C4-2B (cell line): ENCODE measurements around the gene MAGEB18.

Experiments
- H3K27ac ChIP-seq: fragments of 450-650 bp; 2 replicates; pipeline ENCODE4 v1.5.1; 2017
- ZFX ChIP-seq: fragments of 450-650 bp; IDR thresholded peaks from 2 replicates; pipeline ENCODE4 v1.6.1; 2017
- TF ChIP-seq, protein P1 (sequence below): fragments of 450-650 bp; conservative IDR thresholded peaks from 2 replicates; pipeline ENCODE4 v1.5.1; 2017; ENCODE audit warnings: mild to moderate bottlenecking

The MAGEB18 gene

GRCh38 chrX:26138274-26138673 lies at the start of gene MAGEB18:
Gene MAGEB18, plus strand, starts transcription at chrX:26138343. Its CDS starts 643 bp downstream, at chrX:26138986.
- H3K27ac ChIP-seq = no peak within 1 kb of the TSS
- no peak for TF ChIP-seq ZFX
- TF ChIP-seq, protein P1, sequence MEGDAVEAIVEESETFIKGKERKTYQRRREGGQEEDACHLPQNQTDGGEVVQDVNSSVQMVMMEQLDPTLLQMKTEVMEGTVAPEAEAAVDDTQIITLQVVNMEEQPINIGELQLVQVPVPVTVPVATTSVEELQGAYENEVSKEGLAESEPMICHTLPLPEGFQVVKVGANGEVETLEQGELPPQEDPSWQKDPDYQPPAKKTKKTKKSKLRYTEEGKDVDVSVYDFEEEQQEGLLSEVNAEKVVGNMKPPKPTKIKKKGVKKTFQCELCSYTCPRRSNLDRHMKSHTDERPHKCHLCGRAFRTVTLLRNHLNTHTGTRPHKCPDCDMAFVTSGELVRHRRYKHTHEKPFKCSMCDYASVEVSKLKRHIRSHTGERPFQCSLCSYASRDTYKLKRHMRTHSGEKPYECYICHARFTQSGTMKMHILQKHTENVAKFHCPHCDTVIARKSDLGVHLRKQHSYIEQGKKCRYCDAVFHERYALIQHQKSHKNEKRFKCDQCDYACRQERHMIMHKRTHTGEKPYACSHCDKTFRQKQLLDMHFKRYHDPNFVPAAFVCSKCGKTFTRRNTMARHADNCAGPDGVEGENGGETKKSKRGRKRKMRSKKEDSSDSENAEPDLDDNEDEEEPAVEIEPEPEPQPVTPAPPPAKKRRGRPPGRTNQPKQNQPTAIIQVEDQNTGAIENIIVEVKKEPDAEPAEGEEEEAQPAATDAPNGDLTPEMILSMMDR = no peak

DNA sequence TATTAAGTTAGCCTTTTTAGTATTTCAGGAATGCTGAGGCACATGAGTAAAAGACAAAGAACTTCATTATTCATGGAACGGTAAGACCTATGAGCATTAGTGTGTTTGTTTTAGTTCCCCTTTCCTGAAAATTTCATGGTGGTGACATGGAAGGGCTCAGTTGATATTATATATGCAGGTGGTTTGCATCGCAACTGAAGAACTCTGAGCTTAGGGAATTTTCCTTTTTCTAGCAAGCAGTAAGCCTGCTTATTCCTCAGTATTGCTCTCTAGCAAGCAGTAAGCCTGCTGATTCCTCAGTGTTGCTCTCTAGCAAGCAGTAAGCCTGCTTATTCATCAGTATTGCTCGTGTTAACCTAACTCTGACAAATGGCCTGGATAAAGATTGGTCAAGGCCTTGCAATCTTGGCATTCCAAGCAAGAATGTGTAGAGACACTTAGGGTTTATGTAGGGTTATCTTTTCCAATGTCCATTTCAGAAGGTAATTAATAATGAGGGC lies 37.7 kb upstream of the MAGEB18 start:
- no peak for TF ChIP-seq ZFX
- TF ChIP-seq, protein P1 = no peak
- H3K27ac ChIP-seq = no peak overlapping the region

DNA sequence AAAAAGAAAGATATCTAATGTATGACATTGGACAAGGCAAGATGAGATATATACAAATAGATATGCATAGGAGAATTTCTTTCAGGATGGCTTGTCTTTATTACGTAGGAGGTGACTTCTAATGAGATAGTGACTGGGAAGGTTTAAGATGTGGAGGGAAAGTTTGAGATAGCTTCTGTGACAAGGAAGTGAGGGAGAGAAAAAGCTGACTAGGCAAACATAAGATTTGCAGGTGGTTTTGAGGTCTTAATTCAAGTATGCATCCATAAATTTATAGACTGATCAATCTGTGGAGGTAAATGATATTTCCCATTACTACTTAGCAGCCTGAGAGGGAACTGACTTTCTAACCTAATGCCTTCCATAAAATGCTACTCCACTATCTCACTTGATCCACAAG lies 29.0 kb upstream of the MAGEB18 start:
- H3K27ac ChIP-seq = no peak overlapping the region
- no peak for TF ChIP-seq ZFX
- TF ChIP-seq, protein P1 = no peak

DNA sequence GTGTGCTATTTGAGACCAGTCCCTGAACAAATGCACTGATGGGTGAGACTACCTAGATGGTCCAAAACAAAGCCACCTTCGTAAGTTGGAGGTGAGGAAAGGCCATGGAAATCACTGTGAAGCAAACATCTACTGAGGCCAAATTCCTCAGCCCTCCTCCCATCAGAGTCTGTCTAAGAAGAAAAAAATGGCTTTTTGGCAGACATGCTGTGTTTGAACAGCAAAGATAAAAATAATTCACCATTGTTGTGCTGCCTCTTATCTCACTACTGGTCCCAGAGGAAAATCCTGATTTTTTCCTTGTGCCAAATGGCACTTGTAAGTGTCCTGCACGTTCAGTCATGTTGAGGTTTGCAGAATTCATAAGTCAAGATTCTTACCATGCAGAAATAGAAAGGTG lies 7.9 kb downstream of the MAGEB18 start:
- TF ChIP-seq, protein P1 = no peak
- TF ChIP-seq ZFX = no peak

DNA sequence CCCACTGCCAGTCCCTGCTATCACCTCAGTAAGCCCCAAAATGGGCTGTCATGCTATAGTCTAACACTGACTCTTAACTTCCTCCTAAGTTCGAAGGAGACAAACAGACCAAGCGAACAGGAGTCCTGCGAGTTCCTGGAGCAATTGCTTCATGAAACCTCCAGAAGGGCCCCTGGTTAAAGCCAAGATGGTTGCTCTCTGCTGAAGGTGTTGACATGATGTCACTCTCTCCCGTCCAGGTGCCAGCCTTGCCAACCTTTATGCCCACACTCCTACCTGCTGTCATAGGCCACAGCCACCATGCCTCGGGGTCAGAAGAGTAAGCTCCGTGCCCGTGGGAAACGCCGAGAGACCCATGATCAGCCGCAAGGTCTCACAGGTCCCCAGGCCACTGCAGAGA lies 22.2 kb downstream of the MAGEB18 start, which contains the start of gene MAGEB6B:
Gene MAGEB6B, plus strand, starts transcription at position 301 of the 400 bp plus-strand sequence. Its CDS starts 0 bp downstream, at position 301.
- no peak within 1 kb of the TSS for H3K27ac ChIP-seq
- TF ChIP-seq, protein P1 = no peak
- no peak for TF ChIP-seq ZFX

More for the DNA sequence above, 7.9 kb downstream of the MAGEB18 start:
- no peak overlapping the region for H3K27ac ChIP-seq
